Activated CD4-positive, alpha-beta T cell treated with anti-CD3 and anti-CD28 coated beads, Interleukin-2, amount 10 ng/mL, durations not matched to agents 24 days and 14 days (primary cell): Measurements from ENCODE around the gene RPL36. TPM values are rescaled to one million over a fixed set of nuclear protein-coding genes. Genes with fewer than 3 reads are reported as not detected.
"Not testable (repeated sequence)": the region's sequence is repeated elsewhere in the genome, so short reads cannot be mapped to it uniquely, and the experiment has no call there.

Experiments used
- DNase-seq: peaks from one replicate; pipeline ENCODE4 v3.0.0; 2022
- H3K27ac Mint-ChIP-seq: one replicate; pipeline ENCODE4 v1.8.0; 2022; ENCODE audit warnings: mild to moderate bottlenecking, mixed read lengths
- H3K27me3 Mint-ChIP-seq: one replicate; pipeline ENCODE4 v1.8.0; 2022; ENCODE audit warnings: mixed read lengths
- H3K36me3 Mint-ChIP-seq: one replicate; pipeline ENCODE4 v1.8.0; 2022; ENCODE audit warnings: low read depth, mild to moderate bottlenecking, mixed read lengths
- H3K4me1 Mint-ChIP-seq: one replicate; pipeline ENCODE4 v1.8.0; 2021; ENCODE audit warnings: mixed read lengths
- H3K4me3 Mint-ChIP-seq: one replicate; pipeline ENCODE4 v1.8.0; 2022; ENCODE audit warnings: mild to moderate bottlenecking, moderate library complexity, mixed read lengths
- H3K9me3 Mint-ChIP-seq: one replicate; pipeline ENCODE4 v1.8.0; 2021; ENCODE audit warnings: mixed read lengths
- intact Hi-C: fragments of 100-400 bp; cut with micrococcal nuclease; formaldehyde crosslinking; loops from one replicate; pipeline ENCODE4 v1.15.1; 2023
- total RNA-seq: library from RNA; stranded (reverse); gene quantifications from 2 replicates; pipeline ENCODE4 v1.2.3, GENCODE V29; 2022

Gene RPL36
- total RNA-seq, 1 donor from 2014 or later, result 1,117 TPM

GRCh38 chr19:5717215-5717935, 27.3 kb downstream of the RPL36 start:
- Mint-ChIP-seq H3K27me3 (no peaks in the 10 kb centered on the region), H3K4me3 (peak overlapping the region; percentile 97), H3K36me3 (peaks cover 38% of the 10 kb centered on the region), H3K9me3 (no peaks in the 10 kb centered on the region), H3K27ac (peak overlapping the region; percentile 97), H3K4me1 (peaks cover 25% of the 10 kb centered on the region)
- intact Hi-C loops, result no loop called here
- no peak for DNase-seq

GRCh38 chr19:5718037-5718578, 28.0 kb downstream of the RPL36 start:
- H3K36me3 Mint-ChIP-seq, result peaks cover 35% of the 10 kb centered on the region
- no peaks in the 10 kb centered on the region for H3K9me3 Mint-ChIP-seq
- H3K27me3 Mint-ChIP-seq, result no peaks in the 10 kb centered on the region
- H3K4me3 Mint-ChIP-seq, result peak overlapping the region; percentile 97
- peaks cover 25% of the 10 kb centered on the region for H3K4me1 Mint-ChIP-seq
- DNase-seq, result peak; percentile 66
- intact Hi-C loops, result no loop called here
- H3K27ac Mint-ChIP-seq, result peak overlapping the region; percentile 97

- no peaks in the 10 kb centered on the region for H3K27me3 Mint-ChIP-seq
- peaks cover 25% of the 10 kb centered on the region for H3K4me1 Mint-ChIP-seq
- no peaks in the 10 kb centered on the region for H3K9me3 Mint-ChIP-seq
- DNase-seq, result peak; percentile 85
- peaks cover 29% of the 10 kb centered on the region for H3K36me3 Mint-ChIP-seq
- peak overlapping the region; percentile 97 for H3K27ac Mint-ChIP-seq
- peak overlapping the region; percentile 97 for H3K4me3 Mint-ChIP-seq
- intact Hi-C loops, result no loop called here
Observed at GRCh38 chr19:5718579-5719273, 28.6 kb downstream of the RPL36 start.

GRCh38 chr19:5719274-5719960, 29.3 kb downstream of the RPL36 start:
- Mint-ChIP-seq H3K4me1 (peaks cover 25% of the 10 kb centered on the region), H3K27me3 (no peaks in the 10 kb centered on the region), H3K27ac (peak overlapping the region; percentile 97), H3K9me3 (no peaks in the 10 kb centered on the region), H3K4me3 (peak overlapping the region; percentile 97), H3K36me3 (peaks cover 25% of the 10 kb centered on the region)
- intact Hi-C loops, result no loop called here
- DNase-seq, result peak; percentile 81

- H3K27me3 Mint-ChIP-seq, result no peaks in the 10 kb centered on the region
- peaks cover 25% of the 10 kb centered on the region for H3K4me1 Mint-ChIP-seq
- peak; percentile 99 for DNase-seq
- peak within 1 kb of the TSS; percentile 97 for H3K4me3 Mint-ChIP-seq
- no peaks in the 10 kb centered on the region for H3K9me3 Mint-ChIP-seq
- peak within 1 kb of the TSS; percentile 97 for H3K27ac Mint-ChIP-seq
- peaks cover 25% of the 10 kb centered on the region for H3K36me3 Mint-ChIP-seq
- intact Hi-C loops, result loop anchor here (1.0 to 10.0 kb wide), 5 partner anchors 30 to 185 kb away; partner anchors contain the start of genes MICOS13, NDUFA11, RPL36 and SAFB
Observed at GRCh38 chr19:5719961-5720790, 30.1 kb downstream of the RPL36 start, which contains the start of the genes CATSPERD and LONP1. Gene CATSPERD, plus strand, starts transcription at chr19:5720637. Its CDS starts 101 bp downstream, at chr19:5720738. Gene LONP1, minus strand, starts transcription at chr19:5720146. Its CDS starts 14 bp downstream, at chr19:5720132.

GRCh38 chr19:5727453-5728050, 37.5 kb downstream of the RPL36 start:
- DNase-seq, result no peak
- no peaks in the 10 kb centered on the region for H3K9me3 Mint-ChIP-seq
- no peak overlapping the region for H3K4me3 Mint-ChIP-seq
- intact Hi-C loops, result loop anchor here (10.0 kb wide), 1 partner anchor 177 kb away; the partner anchor contains the start of genes NDUFA11 and VMAC
- peaks cover 3% of the 10 kb centered on the region for H3K27me3 Mint-ChIP-seq
- no peaks in the 10 kb centered on the region for H3K36me3 Mint-ChIP-seq
- no peak overlapping the region for H3K27ac Mint-ChIP-seq
- no peaks in the 10 kb centered on the region for H3K4me1 Mint-ChIP-seq

GRCh38 chr19:5733172-5733571, 43.1 kb downstream of the RPL36 start:
- H3K27ac Mint-ChIP-seq, H3K27me3 Mint-ChIP-seq, DNase-seq, H3K4me1 Mint-ChIP-seq, H3K9me3 Mint-ChIP-seq, H3K4me3 Mint-ChIP-seq, H3K36me3 Mint-ChIP-seq, intact Hi-C loops: not testable (repeated sequence)

GRCh38 chr19:5738423-5738822, 48.3 kb downstream of the RPL36 start:
- intact Hi-C loops, result no loop called here
- H3K9me3 Mint-ChIP-seq, result no peaks in the 10 kb centered on the region
- no peaks in the 10 kb centered on the region for H3K36me3 Mint-ChIP-seq
- no peaks in the 10 kb centered on the region for H3K4me1 Mint-ChIP-seq
- no peaks in the 10 kb centered on the region for H3K27me3 Mint-ChIP-seq
- H3K4me3 Mint-ChIP-seq, result no peak overlapping the region
- H3K27ac Mint-ChIP-seq, result no peak overlapping the region
- no peak for DNase-seq

Other genes with a start within 250 kb of the RPL36 start
- not detected in 2 replicates for gene ZNRF4, start 234.9 kb upstream of the RPL36 start, total RNA-seq
- gene TINCR, start 122.3 kb upstream of the RPL36 start, total RNA-seq, result 0.33 and 0.52 TPM in 2 replicates
- 97.6 and 101 TPM in 2 replicates for gene SAFB2, start 67.5 kb upstream of the RPL36 start, total RNA-seq
- gene SAFB, start 67.2 kb upstream of the RPL36 start, total RNA-seq, result 142 and 143 TPM in 2 replicates
- gene MICOS13, start 9.8 kb upstream of the RPL36 start, total RNA-seq, result 56.2 and 63.4 TPM in 2 replicates
- 2.2 and 2.6 TPM in 2 replicates for gene HSD11B1L, start 9.3 kb upstream of the RPL36 start, total RNA-seq
- 220 and 240 TPM in 2 replicates for gene LONP1, start 29.9 kb downstream of the RPL36 start, total RNA-seq
- not detected in 2 replicates for gene CATSPERD, start 30.3 kb downstream of the RPL36 start, total RNA-seq
- gene PRR22, start 94.5 kb downstream of the RPL36 start, total RNA-seq, result 6.7 and 7.5 TPM in 2 replicates
- 85.8 and 89.8 TPM in 2 replicates for gene DUS3L, start 100.9 kb downstream of the RPL36 start, total RNA-seq
- 0.47 and 0.61 TPM in 2 replicates for gene NRTN, start 114.8 kb downstream of the RPL36 start, total RNA-seq
- gene FUT6, start 149.4 kb downstream of the RPL36 start, total RNA-seq, result not detected in 2 replicates
- gene FUT3, start 161.2 kb downstream of the RPL36 start, total RNA-seq, result not detected in 2 replicates
- gene FUT5, start 180.2 kb downstream of the RPL36 start, total RNA-seq, result not detected in 2 replicates
- gene NDUFA11, start 213.5 kb downstream of the RPL36 start, total RNA-seq, result 237 and 251 TPM in 2 replicates
- 2.7 and 3.2 TPM in 2 replicates for gene VMAC, start 214.6 kb downstream of the RPL36 start, total RNA-seq
- 4.0 and 4.1 TPM in 2 replicates for gene CAPS, start 224.0 kb downstream of the RPL36 start, total RNA-seq